WTC11 (cell line): ENCODE measurements around the gene C3orf62.

Experiments used
- CTCF ChIP-seq: fragments of 200-600 bp; IDR thresholded peaks from 2 replicates; pipeline ENCODE4 v1.8.0; 2022; ENCODE audit warnings: antibody characterized with exemption
- IRF1 ChIP-seq: sonication (generic); formaldehyde crosslinking; IDR thresholded peaks from 2 replicates; pipeline ENCODE4 v1.8.0; 2023; ENCODE audit warnings: missing genetic modification reagents
- JUN ChIP-seq: sonication (generic); formaldehyde crosslinking; IDR thresholded peaks from 2 replicates; pipeline ENCODE4 v1.8.0; 2023; ENCODE audit warnings: mild to moderate bottlenecking, missing genetic modification reagents
- TCF7 ChIP-seq: sonication (generic); formaldehyde crosslinking; IDR thresholded peaks from 2 replicates; pipeline ENCODE4 v1.8.0; 2022; ENCODE audit warnings: mild to moderate bottlenecking, low read depth, missing genetic modification reagents, moderate library complexity

- TF ChIP-seq CTCF (no peak), IRF1 (CRISPR knock-in tag) (no peak), TCF7 (no peak), JUN (CRISPR knock-in tag) (no peak)
These were observed 23.5 kb downstream of the C3orf62 start for GRCh38 chr3:49253512-49253911.
